MM.1S (cell line): ENCODE data around the gene OR2D2.
"Not testable (repeated sequence)": the region's sequence is repeated elsewhere in the genome, so short reads cannot be mapped to it uniquely, and the experiment has no call there.

Experiments
- DNase-seq: peaks from one replicate; pipeline ENCODE4 v3.0.0-alpha.2; 2015
- H2AFZ ChIP-seq: fragments of 300-600 bp; sonication (generic); 2 replicates; pipeline ENCODE4 v1.6.0; 2016; ENCODE audit warnings: antibody characterized with exemption, low read length
- H3F3A ChIP-seq: fragments of 300-600 bp; sonication (generic); 2 replicates; pipeline ENCODE4 v1.6.1; 2016; ENCODE audit warnings: mild to moderate bottlenecking, antibody characterized with exemption, low read length, moderate library complexity, mixed read lengths; ENCODE audit not compliant: insufficient read depth
- H3K27ac ChIP-seq: fragments of 300-600 bp; sonication (generic); 2 replicates; pipeline ENCODE4 v1.5.1; 2016; ENCODE audit warnings: mild to moderate bottlenecking, low read length
- H3K27me3 ChIP-seq: fragments of 300-600 bp; sonication (generic); replicated peaks from 2 replicates; pipeline ENCODE4 v1.6.0; 2016; ENCODE audit warnings: low read length; ENCODE audit not compliant: insufficient read depth
- H3K36me3 ChIP-seq: fragments of 300-600 bp; sonication (generic); replicated peaks from 2 replicates; pipeline ENCODE4 v1.6.1; 2016; ENCODE audit warnings: mild to moderate bottlenecking, low read length, mixed read lengths; ENCODE audit not compliant: insufficient read depth
- H3K4me1 ChIP-seq: fragments of 300-600 bp; sonication (generic); 2 replicates; pipeline ENCODE4 v1.6.1; 2016; ENCODE audit warnings: low read length, mixed read lengths
- H3K4me2 ChIP-seq: fragments of 300-600 bp; sonication (generic); 2 replicates; pipeline ENCODE4 v1.6.0; 2016; ENCODE audit warnings: low read depth, low read length
- H3K4me3 ChIP-seq: fragments of 300-600 bp; sonication (generic); 2 replicates; pipeline ENCODE4 v1.5.1; 2016; ENCODE audit warnings: low read length, mixed read lengths
- H3K79me2 ChIP-seq: fragments of 300-600 bp; sonication (generic); 2 replicates; pipeline ENCODE4 v1.6.1; 2016; ENCODE audit warnings: mixed run types, low read length, mixed read lengths
- H3K9ac ChIP-seq: fragments of 300-600 bp; sonication (generic); 2 replicates; pipeline ENCODE4 v1.6.1; 2016; ENCODE audit warnings: low read length, mixed read lengths
- H3K9me2 ChIP-seq: fragments of 300-600 bp; sonication (generic); replicated peaks from 2 replicates; pipeline ENCODE4 v1.6.1; 2016; ENCODE audit warnings: mild to moderate bottlenecking, low read length, mixed read lengths; ENCODE audit not compliant: insufficient read depth
- H3K9me3 ChIP-seq: fragments of 300-600 bp; sonication (generic); replicated peaks from 2 replicates; pipeline ENCODE4 v1.6.1; 2016; ENCODE audit warnings: mild to moderate bottlenecking, low read length, mixed read lengths; ENCODE audit not compliant: insufficient read depth
- H4K20me1 ChIP-seq: fragments of 300-600 bp; sonication (generic); 2 replicates; pipeline ENCODE4 v1.6.1; 2016; ENCODE audit warnings: mild to moderate bottlenecking, low read length, moderate library complexity, mixed read lengths; ENCODE audit not compliant: insufficient read depth
- CTCF ChIP-seq: fragments of 300-600 bp; sonication (generic); IDR thresholded peaks from 2 replicates; pipeline ENCODE4 v1.5.1; 2016; ENCODE audit warnings: antibody characterized with exemption, low read length, mixed read lengths
- EZH2 ChIP-seq: fragments of 300-600 bp; sonication (generic); optimal IDR thresholded peaks from 2 replicates; pipeline ENCODE3; 2017; ENCODE audit warnings: low read depth, mild to moderate bottlenecking, antibody characterized with exemption, low read length, mixed read lengths
- EZH2phosphoT487 ChIP-seq: fragments of 300-600 bp; sonication (generic); IDR thresholded peaks from 2 replicates; pipeline ENCODE4 v1.6.1; 2018; ENCODE audit warnings: antibody characterized with exemption, low read length

Gene OR2D2

GRCh38 chr11:6855971-6856541, 36.2 kb downstream of the OR2D2 start:
- H3K27me3 ChIP-seq: no peaks in the 10 kb centered on the region
- H2AFZ ChIP-seq: no peak overlapping the region
- no peaks in the 10 kb centered on the region for H3K9me2 ChIP-seq
- 0 out of 2 replicates have a peak, but pooled peaks cover 3% of the 10 kb centered on the region for H3F3A ChIP-seq
- no peak overlapping the region for H3K9ac ChIP-seq
- peaks cover 13% of the 10 kb centered on the region for H3K4me1 ChIP-seq
- TF ChIP-seq EZH2phosphoT487: no peak
- no peak for TF ChIP-seq CTCF
- no peak for TF ChIP-seq EZH2
- no peak for DNase-seq
- no peak overlapping the region for H3K27ac ChIP-seq
- no peaks in the 10 kb centered on the region for H4K20me1 ChIP-seq
- H3K79me2 ChIP-seq: no peaks in the 10 kb centered on the region
- no peaks in the 10 kb centered on the region for H3K9me3 ChIP-seq
- H3K4me3 ChIP-seq: no peak overlapping the region
- H3K4me2 ChIP-seq: no peak overlapping the region
- no peaks in the 10 kb centered on the region for H3K36me3 ChIP-seq

GRCh38 chr11:6854801-6855200, 37.5 kb downstream of the OR2D2 start:
- DNase-seq, H3K4me3 ChIP-seq, H3K9me3 ChIP-seq, H3F3A ChIP-seq, H3K4me2 ChIP-seq, H4K20me1 ChIP-seq, H2AFZ ChIP-seq, H3K27ac ChIP-seq, H3K79me2 ChIP-seq, H3K27me3 ChIP-seq, H3K9ac ChIP-seq, H3K36me3 ChIP-seq, H3K9me2 ChIP-seq: not testable (repeated sequence)
- peaks cover 13% of the 10 kb centered on the region for H3K4me1 ChIP-seq

GRCh38 chr11:6850526-6850925, 41.8 kb downstream of the OR2D2 start:
- Histone ChIP-seq H3K27me3 (no peaks in the 10 kb centered on the region), H3K27ac (no peak overlapping the region), H3K4me2 (no peak overlapping the region), H3K4me1 (no peaks in the 10 kb centered on the region), H3K4me3 (no peak overlapping the region), H3K79me2 (no peaks in the 10 kb centered on the region), H4K20me1 (no peaks in the 10 kb centered on the region), H3K36me3 (no peaks in the 10 kb centered on the region), H3K9me2 (no peaks in the 10 kb centered on the region), H3K9ac (no peak overlapping the region), H3K9me3 (no peaks in the 10 kb centered on the region), H3F3A (no peaks in the 10 kb centered on the region), H2AFZ (no peak overlapping the region)
- DNase-seq: no peak
- TF ChIP-seq EZH2phosphoT487 (no peak), CTCF (no peak), EZH2 (no peak)

- H3K4me2 ChIP-seq: no peak within 1 kb of the TSS
- no peaks in the 10 kb centered on the region for H4K20me1 ChIP-seq
- H3K9ac ChIP-seq: no peak within 1 kb of the TSS
- no peak within 1 kb of the TSS for H3K4me3 ChIP-seq
- no peaks in the 10 kb centered on the region for H3K79me2 ChIP-seq
- no peak for TF ChIP-seq EZH2phosphoT487
- TF ChIP-seq EZH2: no peak
- TF ChIP-seq CTCF: no peak
- no peak within 1 kb of the TSS for H2AFZ ChIP-seq
- H3K27ac ChIP-seq: no peak within 1 kb of the TSS
- H3K4me1 ChIP-seq: no peaks in the 10 kb centered on the region
- no peaks in the 10 kb centered on the region; the same call in 1 of the 2 replicates for H3K9me2 ChIP-seq
- no peaks in the 10 kb centered on the region for H3K36me3 ChIP-seq
- H3K27me3 ChIP-seq: no peaks in the 10 kb centered on the region
- no peaks in the 10 kb centered on the region for H3K9me3 ChIP-seq
- H3F3A ChIP-seq: no peaks in the 10 kb centered on the region
- no peak for DNase-seq
Measured at GRCh38 chr11:6845383-6845782, 46.9 kb downstream of the OR2D2 start, which contains the start of gene OR10A5. Gene OR10A5 (plus strand): TSS chr11:6845683. CDS start chr11:6845683, 0 bp downstream.
